Measurements from ENCODE around the gene TFEB.
A peak's percentile ranks its signal among the peaks of the same experiment; 100 is the strongest.

TFEB gene

DNA sequence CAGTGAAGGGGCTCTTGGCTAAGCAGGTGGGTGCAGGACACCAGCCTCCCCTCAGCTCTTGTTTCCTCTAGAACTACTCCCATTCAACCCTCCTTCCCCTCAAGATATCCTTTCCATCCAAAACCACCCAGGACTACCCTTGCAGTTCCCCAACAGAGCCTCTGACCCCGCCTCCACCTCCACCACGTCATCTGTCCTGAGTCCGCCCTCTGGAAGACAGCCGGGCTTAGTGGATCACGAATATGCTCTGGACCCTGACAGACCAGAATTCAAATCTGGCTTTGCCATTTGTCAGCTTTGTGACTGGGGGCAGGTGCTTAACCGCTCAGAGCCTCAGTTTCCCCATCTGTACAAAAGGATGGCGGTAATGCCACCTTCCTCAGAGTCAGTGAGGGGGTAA is 31.4 kb downstream of the TFEB start:
- Histone ChIP-seq H3K9me3 (ENCODE audit: control insufficient read depth in 2 of 2, low read length in 2 of 2) (no peaks in the 10 kb centered on the region), H3K27ac (ENCODE audit: low read length) (peak overlapping the region; percentile 86), H3K4me3 (ENCODE audit: low read length in 2 of 2) (no peak overlapping the region), H3K36me3 (ENCODE audit: control insufficient read depth in 2 of 2, insufficient read depth in 2 of 2, low read length in 2 of 2) (peaks cover 0 to 3% of the 10 kb centered on the region in 2 donors), H3K27me3 (ENCODE audit: control insufficient read depth in 1 of 2, insufficient read depth in 2 of 2, low read length in 2 of 2) (no peaks in the 10 kb centered on the region), H3K9ac (ENCODE audit: low read length in 2 of 2) (peak overlapping the region in 1 of 2 donors; percentile 21), H3K4me1 (ENCODE audit: control insufficient read depth, insufficient read depth, low read length) (peaks cover 44% of the 10 kb centered on the region)

DNA sequence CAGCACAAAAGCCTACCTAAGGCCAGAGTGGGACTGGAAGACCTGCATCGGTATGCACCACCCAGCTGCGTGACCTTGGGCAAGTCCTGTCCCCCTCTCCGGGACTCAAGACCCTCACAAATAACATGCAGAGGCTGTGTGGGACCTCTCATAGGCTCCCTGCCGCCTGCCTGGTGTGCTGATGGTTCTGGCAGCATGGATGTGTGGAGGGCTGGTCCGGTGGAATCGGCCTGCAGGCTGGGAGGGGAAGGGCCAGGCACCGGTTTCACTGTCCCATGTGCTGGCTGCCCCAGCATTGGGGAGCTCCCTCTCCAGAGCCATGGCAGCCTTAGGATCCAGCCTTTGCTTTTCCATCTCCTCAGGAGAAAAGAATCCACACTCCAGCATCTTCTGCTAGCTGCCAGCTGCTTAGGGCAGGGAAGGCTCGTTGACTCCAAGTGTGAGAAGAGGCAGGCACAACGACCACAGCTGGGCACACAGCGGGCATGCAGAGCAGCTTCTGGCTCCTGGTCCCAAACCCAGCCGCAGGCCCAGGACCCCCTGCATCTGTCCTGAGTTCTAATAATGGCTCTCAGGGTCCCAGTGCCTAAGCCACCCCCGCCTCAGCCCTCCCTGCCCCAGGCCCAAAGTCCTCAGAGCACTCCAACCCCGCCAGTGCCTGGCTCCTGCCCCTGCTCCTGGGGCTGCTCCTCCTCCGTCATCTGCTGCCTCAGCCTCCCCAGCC is 32.5 kb downstream of the TFEB start:
- H3K27me3 ChIP-seq (ENCODE audit: control insufficient read depth in 1 of 2, insufficient read depth in 2 of 2, low read length in 2 of 2): no peaks in the 10 kb centered on the region
- H3K9me3 ChIP-seq (ENCODE audit: control insufficient read depth in 2 of 2, low read length in 2 of 2): no peaks in the 10 kb centered on the region
- H3K27ac ChIP-seq (ENCODE audit: low read length): no peak overlapping the region
- no peak overlapping the region for H3K4me3 ChIP-seq (ENCODE audit: low read length in 2 of 2)
- H3K36me3 ChIP-seq (ENCODE audit: control insufficient read depth in 2 of 2, insufficient read depth in 2 of 2, low read length in 2 of 2): peaks cover 4 to 7% of the 10 kb centered on the region in 2 donors
- peaks cover 48% of the 10 kb centered on the region for H3K4me1 ChIP-seq (ENCODE audit: control insufficient read depth, insufficient read depth, low read length)
- H3K9ac ChIP-seq (ENCODE audit: low read length in 2 of 2): no peak overlapping the region

DNA sequence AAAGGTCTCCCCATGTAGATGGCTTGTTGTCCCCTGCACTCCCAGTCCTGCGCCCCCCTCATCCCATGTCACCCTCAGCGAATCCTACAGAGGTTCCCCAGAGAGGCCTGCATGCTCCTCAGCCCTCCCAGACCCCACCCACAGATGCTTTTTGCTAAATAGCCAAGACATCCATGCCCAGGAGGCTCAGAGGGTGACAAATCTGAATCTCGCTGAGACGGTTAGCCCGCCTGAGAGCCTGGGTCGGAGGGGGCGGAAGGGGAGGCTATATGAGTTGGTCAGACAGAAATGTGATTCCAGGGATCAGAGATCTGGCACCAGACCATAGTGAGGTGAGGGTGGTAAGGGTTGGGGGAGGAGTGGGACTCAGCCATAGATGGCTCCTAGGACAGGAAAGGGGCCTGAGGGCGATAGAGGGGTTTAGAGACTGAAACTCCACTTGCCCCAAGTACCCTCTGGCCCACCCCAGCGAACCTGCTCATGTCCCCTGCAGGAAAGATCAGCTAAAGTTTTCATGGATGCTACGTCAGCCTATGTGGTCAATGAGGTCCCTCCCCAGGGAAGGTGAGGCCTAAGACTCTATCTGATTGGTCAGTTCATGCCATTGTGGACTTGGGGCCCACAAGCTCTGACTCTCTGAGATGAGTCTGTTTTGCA is 33.2 kb downstream of the TFEB start:
- peaks cover 4 to 7% of the 10 kb centered on the region in 2 donors for H3K36me3 ChIP-seq (ENCODE audit: control insufficient read depth in 2 of 2, insufficient read depth in 2 of 2, low read length in 2 of 2)
- H3K9ac ChIP-seq (ENCODE audit: low read length in 2 of 2): no peak overlapping the region
- H3K4me3 ChIP-seq (ENCODE audit: low read length in 2 of 2): no peak overlapping the region
- H3K27ac ChIP-seq (ENCODE audit: low read length): no peak overlapping the region
- H3K9me3 ChIP-seq (ENCODE audit: control insufficient read depth in 2 of 2, low read length in 2 of 2): no peaks in the 10 kb centered on the region
- peaks cover 43% of the 10 kb centered on the region for H3K4me1 ChIP-seq (ENCODE audit: control insufficient read depth, insufficient read depth, low read length)
- no peaks in the 10 kb centered on the region for H3K27me3 ChIP-seq (ENCODE audit: control insufficient read depth in 1 of 2, insufficient read depth in 2 of 2, low read length in 2 of 2)

DNA sequence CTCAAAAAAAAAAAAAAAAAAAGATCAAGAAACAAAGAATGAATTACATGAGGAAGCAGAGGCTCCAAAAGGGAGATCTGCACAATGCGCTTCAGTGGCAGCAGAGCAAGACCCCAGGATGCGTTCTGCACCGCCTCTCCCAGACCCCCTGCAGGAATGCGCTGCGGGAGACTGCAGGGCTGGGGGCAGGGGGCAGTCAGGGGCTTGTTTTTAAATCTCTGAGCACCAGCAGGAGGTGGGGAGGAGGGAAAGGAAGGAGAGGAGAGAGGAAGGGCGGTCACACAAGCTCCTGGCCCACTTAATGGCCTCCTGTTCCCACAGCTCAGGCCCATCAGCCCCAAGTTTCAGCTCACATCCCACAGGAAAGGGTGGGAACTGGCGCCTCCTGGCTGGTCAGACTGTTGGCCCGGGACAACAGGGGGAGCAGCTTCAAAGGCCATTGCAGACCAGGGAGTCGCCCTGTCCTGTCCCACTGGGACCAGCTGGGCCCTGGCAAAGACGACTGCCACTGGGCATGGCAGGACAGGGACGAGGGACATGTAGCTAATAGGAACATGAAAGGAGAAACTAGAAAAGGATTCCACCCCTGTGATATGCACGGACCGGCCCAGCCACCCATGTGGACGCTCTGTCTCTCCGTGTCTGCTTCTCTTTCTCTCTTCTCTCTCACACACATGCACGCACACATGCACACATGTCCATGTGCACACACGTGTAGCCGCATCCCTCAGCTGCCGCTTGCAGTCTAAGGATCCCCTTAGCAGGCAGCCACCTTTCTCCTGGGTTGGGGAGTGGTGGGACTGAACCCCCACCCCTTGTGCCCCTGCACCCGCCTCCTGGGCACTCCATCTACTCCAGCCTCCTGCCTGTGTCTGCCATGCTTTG is 34.7 kb downstream of the TFEB start:
- no peak overlapping the region for H3K27ac ChIP-seq (ENCODE audit: low read length)

DNA sequence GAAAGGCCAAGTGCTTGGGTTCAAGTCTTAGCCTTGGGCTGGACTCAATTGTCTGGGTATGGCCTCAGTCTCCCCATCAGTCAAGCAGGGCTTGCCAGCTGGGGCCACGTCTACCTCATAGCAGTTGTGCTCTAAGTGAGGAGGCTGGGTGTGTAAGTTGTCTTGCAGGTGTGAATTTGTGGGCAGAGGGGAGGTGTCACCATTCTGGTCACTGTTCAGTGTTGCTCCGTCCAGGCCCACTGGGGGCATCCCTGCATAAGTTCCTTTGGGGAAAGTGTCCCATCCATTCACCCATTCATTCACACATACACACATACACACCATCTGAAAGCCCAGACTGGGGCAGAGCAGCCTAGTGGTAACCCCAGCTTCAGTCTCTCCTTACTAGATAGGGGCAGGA is 36.3 kb downstream of the TFEB start:
- H3K9ac ChIP-seq (ENCODE audit: low read length in 2 of 2): no peak overlapping the region
- H3K4me1 ChIP-seq (ENCODE audit: control insufficient read depth, insufficient read depth, low read length): peaks cover 13% of the 10 kb centered on the region
- H3K36me3 ChIP-seq (ENCODE audit: control insufficient read depth in 2 of 2, insufficient read depth in 2 of 2, low read length in 2 of 2): peaks cover 4 to 7% of the 10 kb centered on the region in 2 donors
- H3K4me3 ChIP-seq (ENCODE audit: low read length in 2 of 2): no peak overlapping the region
- H3K27me3 ChIP-seq (ENCODE audit: control insufficient read depth in 1 of 2, insufficient read depth in 2 of 2, low read length in 2 of 2): no peaks in the 10 kb centered on the region
- H3K27ac ChIP-seq (ENCODE audit: low read length): peak overlapping the region; percentile 11
- H3K9me3 ChIP-seq (ENCODE audit: control insufficient read depth in 2 of 2, low read length in 2 of 2): no peaks in the 10 kb centered on the region

More for the DNA sequence above, 34.7 kb downstream of the TFEB start:
- no peak overlapping the region for H3K9ac ChIP-seq (ENCODE audit: low read length in 2 of 2)
- H3K9me3 ChIP-seq (ENCODE audit: control insufficient read depth in 2 of 2, low read length in 2 of 2): no peaks in the 10 kb centered on the region
- no peak overlapping the region for H3K4me3 ChIP-seq (ENCODE audit: low read length in 2 of 2)
- H3K27me3 ChIP-seq (ENCODE audit: control insufficient read depth in 1 of 2, insufficient read depth in 2 of 2, low read length in 2 of 2): no peaks in the 10 kb centered on the region
- peaks cover 28% of the 10 kb centered on the region for H3K4me1 ChIP-seq (ENCODE audit: control insufficient read depth, insufficient read depth, low read length)
- H3K36me3 ChIP-seq (ENCODE audit: control insufficient read depth in 2 of 2, insufficient read depth in 2 of 2, low read length in 2 of 2): peaks cover 4 to 7% of the 10 kb centered on the region in 2 donors

DNA sequence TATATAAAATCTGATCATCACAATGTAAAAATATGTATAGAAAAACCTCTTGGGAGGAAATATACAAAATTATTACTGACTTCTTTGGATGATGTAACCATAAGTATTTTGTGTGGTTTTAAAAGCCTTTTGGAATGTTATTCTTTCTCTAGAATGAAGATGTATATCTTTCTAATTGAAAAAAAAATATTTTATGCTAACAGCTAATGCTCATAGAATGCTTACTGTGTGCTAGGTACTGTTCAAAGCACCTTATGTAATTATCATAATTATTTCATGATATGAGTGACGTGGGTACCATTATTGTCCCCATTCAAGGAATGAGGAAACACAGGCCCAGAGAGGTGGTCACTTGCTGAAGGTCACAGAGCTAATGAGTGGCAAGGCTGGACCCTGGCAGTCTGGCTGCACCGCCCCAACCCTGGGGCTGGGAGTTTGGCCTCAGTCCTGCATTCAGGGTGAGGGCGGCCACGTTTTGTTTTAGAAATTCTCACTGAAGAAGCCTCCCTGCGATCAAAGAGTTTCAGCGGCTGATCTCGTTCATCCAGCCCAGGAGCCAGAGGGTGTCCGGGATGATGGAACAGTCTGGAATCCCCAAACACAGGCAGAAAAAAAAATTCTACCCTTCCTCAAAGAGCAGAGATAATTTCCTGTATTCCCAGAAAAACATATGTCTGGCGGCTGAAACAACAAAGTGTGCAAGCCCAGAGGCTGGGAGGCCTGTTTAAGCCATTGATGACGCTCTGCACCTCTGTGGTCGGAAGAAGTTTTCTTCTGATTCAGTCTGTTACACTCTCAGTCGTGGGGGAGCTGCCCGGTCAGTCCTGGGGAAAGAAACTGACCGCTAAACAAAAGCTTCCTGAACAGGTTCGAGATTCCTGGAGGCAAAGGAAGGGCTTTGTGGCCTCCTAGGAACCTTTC is 37.3 kb downstream of the TFEB start:
- Histone ChIP-seq H3K4me3 (ENCODE audit: low read length in 2 of 2) (no peak overlapping the region), H3K36me3 (ENCODE audit: control insufficient read depth in 2 of 2, insufficient read depth in 2 of 2, low read length in 2 of 2) (peaks cover 4 to 7% of the 10 kb centered on the region in 2 donors), H3K9ac (ENCODE audit: low read length in 2 of 2) (no peak overlapping the region), H3K9me3 (ENCODE audit: control insufficient read depth in 2 of 2, low read length in 2 of 2) (no peaks in the 10 kb centered on the region), H3K4me1 (ENCODE audit: control insufficient read depth, insufficient read depth, low read length) (peaks cover 12% of the 10 kb centered on the region), H3K27ac (ENCODE audit: low read length) (no peak overlapping the region), H3K27me3 (ENCODE audit: control insufficient read depth in 1 of 2, insufficient read depth in 2 of 2, low read length in 2 of 2) (no peaks in the 10 kb centered on the region)

DNA sequence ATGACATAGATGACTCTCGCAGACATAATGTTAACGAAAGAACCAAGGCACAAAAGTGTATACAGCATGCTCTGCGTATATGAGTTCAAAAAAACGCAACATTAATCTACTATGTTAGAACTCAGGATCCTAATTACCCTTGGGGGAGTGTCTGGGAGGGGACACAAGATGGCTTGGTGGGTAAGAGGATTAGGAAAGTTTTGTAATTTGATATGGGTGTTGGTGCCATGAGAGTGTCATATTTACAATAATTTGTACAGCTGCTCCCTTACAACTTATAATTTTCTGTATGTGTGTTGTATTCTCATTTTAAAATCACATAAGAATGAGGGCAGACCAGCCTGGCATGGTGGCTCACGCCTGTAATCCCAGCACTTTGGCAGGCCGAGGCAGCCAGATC is 38.6 kb downstream of the TFEB start:
- no peaks in the 10 kb centered on the region for H3K27me3 ChIP-seq (ENCODE audit: control insufficient read depth in 1 of 2, insufficient read depth in 2 of 2, low read length in 2 of 2)
- peaks cover 4% of the 10 kb centered on the region in 2 donors for H3K36me3 ChIP-seq (ENCODE audit: control insufficient read depth in 2 of 2, insufficient read depth in 2 of 2, low read length in 2 of 2)
- peaks cover 6% of the 10 kb centered on the region for H3K4me1 ChIP-seq (ENCODE audit: control insufficient read depth, insufficient read depth, low read length)
- H3K9ac ChIP-seq (ENCODE audit: low read length in 2 of 2): no peak overlapping the region
- no peak overlapping the region for H3K4me3 ChIP-seq (ENCODE audit: low read length in 2 of 2)
- no peak overlapping the region for H3K27ac ChIP-seq (ENCODE audit: low read length)
- no peaks in the 10 kb centered on the region for H3K9me3 ChIP-seq (ENCODE audit: control insufficient read depth in 2 of 2, low read length in 2 of 2)

DNA sequence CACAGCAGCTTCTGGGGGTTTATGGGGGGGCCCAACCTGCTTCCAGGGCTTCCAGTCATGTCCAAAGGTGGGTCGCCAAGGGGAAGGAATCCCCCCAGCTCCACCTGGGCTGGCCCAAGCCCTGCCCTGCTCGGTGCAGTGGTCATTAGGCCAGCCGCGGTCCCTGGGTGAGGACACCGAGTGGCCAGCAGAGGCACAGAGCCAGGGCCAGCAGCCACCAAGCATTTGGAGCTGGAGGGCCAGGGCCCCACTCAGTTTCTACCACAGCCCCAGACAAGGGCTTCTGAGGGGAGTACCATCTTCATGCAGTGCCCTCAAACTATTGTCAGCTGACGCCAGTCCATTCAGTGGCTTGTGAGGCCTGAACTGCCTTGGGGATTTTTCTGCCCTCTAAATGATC is 39.6 kb downstream of the TFEB start:
- no peak overlapping the region for H3K9ac ChIP-seq (ENCODE audit: low read length in 2 of 2)

DNA sequence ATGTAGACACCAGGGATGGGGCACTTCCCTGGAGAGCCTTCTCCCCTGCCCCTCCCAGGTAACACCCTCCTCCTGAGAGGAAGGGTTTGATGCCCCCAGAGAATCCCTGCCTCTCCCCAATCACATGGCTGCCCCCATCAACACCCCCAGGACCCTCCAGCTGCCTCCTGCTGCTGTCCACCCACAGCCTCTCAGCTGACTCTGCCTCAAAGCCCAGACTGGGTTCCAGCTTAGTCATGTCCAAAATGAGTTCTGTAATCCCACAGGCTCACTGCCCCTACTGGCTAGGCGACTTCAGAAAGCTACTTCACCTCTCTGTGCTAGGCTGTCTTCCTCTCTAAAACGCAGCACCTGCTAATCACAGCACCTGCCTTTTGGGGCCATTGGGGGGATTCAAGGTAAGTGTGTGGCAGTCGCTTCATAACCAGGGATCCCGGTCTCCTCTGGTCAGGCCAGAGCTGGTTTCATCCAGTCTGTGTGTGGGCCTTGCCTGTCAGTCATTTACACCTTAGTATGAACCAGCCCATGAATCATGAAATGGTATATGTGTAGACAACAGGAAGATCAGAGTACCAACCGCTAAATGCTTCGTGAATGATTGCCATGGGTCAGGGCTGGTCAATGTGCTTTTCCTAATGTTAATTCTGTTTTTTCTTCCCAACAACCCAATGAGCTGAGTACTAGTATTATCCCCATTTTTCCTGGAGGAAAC is 40.4 kb downstream of the TFEB start:
- Histone ChIP-seq H3K36me3 (ENCODE audit: control insufficient read depth in 2 of 2, insufficient read depth in 2 of 2, low read length in 2 of 2) (peaks cover 8 to 11% of the 10 kb centered on the region in 2 donors), H3K27ac (ENCODE audit: low read length) (no peak overlapping the region), H3K9me3 (ENCODE audit: control insufficient read depth in 2 of 2, low read length in 2 of 2) (no peaks in the 10 kb centered on the region), H3K4me3 (ENCODE audit: low read length in 2 of 2) (no peak overlapping the region), H3K4me1 (ENCODE audit: control insufficient read depth, insufficient read depth, low read length) (peaks cover 6% of the 10 kb centered on the region), H3K27me3 (ENCODE audit: control insufficient read depth in 1 of 2, insufficient read depth in 2 of 2, low read length in 2 of 2) (no peaks in the 10 kb centered on the region), H3K9ac (ENCODE audit: low read length in 2 of 2) (no peak overlapping the region)

More for the DNA sequence above, 39.6 kb downstream of the TFEB start:
- peaks cover 4 to 6% of the 10 kb centered on the region in 2 donors for H3K36me3 ChIP-seq (ENCODE audit: control insufficient read depth in 2 of 2, insufficient read depth in 2 of 2, low read length in 2 of 2)
- H3K4me1 ChIP-seq (ENCODE audit: control insufficient read depth, insufficient read depth, low read length): peaks cover 6% of the 10 kb centered on the region
- no peak overlapping the region for H3K27ac ChIP-seq (ENCODE audit: low read length)
- H3K27me3 ChIP-seq (ENCODE audit: control insufficient read depth in 1 of 2, insufficient read depth in 2 of 2, low read length in 2 of 2): no peaks in the 10 kb centered on the region
- no peaks in the 10 kb centered on the region for H3K9me3 ChIP-seq (ENCODE audit: control insufficient read depth in 2 of 2, low read length in 2 of 2)
- H3K4me3 ChIP-seq (ENCODE audit: low read length in 2 of 2): no peak overlapping the region

Measured in stomach smooth muscle (tissue), 2 donors.